SKM-1 (cell line): ENCODE data around the gene GAL3ST2.
"Not testable (repeated sequence)": the region's sequence is repeated elsewhere in the genome, so short reads cannot be mapped to it uniquely, and the experiment has no call there.

ENCODE experiments used
- DNase-seq: peaks from one replicate; lab custom pipeline; 2025; ENCODE audit not compliant: unreplicated experiment; lab: John Stamatoyannopoulos, UW

GAL3ST2 gene

DNA sequence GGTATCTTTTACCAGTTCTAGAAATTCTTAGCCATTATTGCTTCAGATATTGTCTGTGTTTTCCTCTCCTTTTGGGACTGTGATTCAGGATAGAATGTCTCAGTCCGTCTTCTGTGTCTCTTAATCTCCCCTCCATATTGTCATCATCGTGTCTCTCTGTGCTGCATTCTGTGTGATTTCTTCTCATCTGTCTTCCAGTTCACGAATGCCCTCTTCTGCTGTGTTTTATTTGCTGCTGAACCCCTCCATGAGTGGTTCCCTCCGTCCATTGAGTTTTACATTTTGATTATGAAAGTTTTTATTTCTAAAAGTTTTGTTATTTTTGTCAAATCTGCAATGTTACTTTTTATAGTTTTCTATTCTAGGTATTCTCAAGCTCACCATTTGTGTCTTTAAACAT lies 30.5 kb upstream of the GAL3ST2 start:
- DNase-seq = no peak

DNA sequence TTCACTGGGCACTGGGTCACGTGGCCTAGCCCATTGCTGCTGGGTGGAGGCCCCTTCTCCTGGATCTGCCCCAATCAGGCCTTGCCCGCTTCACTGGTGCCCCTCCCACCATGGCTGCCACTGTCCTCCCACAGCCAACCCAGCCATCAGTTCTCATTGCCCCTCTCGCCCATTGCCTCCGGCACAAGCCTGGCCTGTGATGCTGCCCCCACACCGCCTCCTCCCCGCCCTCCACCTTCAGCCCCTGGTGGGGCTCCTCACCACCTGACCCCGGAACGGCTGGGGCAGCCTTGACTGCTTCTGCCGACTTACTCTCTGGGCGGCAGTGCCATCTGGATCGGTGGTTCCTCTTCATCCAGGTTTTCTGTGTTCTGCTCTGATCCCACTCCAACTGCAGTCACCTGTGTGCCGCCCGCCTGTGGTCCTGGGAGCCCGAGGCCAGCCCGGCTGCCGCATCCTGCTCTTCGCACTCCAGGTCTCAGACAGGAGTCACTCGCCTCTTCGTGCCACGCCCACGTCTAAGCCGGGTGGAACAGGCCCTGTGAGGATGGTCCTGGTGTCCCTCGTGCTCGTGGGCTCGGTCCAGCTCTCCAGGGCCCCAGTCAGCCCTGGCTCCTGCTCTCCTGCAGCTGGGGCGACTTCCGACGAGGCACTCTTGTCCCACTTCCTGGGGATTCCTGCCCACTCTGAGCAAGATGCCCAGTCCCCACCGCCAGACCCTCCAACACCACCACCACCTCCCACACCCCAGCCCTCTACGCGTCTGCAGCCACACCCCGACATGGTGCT lies 28.0 kb upstream of the GAL3ST2 start:
- no peak for DNase-seq

DNA sequence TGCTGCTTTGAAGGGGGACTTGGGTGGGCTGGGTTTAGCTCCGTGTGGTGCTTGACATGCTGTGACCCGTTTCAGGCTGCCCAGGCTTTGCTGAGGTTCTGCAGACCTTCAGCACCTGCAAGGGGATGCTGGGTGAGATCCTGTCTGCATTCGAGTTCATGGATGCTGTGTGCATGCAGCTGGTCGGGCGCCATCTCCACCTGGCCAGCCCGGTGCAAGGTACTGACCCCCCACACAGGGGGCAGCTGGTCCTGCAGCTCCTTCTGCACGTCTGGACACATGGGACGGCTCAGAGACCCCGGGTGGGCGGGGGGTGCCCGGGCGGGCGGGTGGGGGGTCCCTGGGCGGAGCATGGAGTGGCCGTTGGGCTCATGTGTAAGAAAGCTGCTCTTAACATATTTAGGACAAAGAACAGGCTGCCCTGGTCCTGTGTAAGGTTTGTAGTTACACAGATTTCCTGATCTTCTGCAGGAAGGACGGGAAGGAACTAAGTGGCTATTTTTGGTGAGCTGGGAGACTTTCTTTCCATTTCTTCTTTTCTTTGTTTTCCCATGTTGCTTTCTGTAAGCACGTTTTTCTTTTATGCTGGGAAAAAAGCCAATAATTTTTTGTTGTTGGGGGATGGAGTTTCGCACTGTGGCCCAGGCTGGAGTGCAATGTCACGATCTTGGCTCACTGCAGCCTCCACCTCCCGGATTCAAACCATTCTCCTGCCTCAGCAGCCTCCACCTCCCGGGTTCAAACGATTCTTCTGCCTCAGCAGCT lies 26.4 kb upstream of the GAL3ST2 start:
- DNase-seq = no peak

DNA sequence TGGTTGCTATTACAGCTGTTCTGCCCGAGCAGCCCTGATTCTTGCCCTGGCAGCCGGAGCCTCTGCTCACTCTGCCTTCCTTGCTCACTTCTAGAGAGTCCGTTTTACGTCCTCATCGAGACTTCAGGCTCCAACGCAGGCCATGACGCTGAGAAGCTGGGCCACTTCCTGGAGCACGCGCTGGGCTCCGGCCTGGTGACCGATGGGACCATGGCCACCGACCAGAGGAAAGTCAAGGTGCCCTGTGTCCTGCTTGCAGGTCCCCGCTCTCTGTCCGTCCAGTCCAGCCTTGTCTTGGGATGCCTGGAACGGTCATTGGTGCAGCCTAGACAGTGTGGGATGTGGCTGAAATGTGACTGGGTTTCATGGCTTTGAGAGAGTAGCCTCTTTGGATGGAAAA lies 25.5 kb upstream of the GAL3ST2 start:
- no peak for DNase-seq

DNA sequence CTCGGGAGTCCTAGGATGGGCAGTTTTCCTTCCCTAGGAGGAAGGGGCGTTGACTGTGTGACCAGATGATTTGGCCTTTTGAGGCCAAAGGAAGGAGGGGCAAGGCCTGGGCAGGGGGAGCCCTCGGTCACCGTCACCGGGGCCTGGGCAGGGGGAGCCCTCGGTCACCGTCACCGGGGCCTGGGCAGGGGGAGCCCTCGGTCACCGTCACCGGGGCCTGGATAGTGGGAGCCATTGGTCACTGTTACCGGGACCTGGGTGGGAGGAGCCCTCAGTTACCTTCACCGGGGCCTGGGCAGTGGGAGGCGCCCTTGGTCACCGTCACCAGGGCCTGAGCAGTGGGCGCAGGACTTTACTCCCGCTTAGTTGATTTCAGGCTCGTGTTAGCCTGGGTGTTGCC lies 24.8 kb upstream of the GAL3ST2 start:
- no peak for DNase-seq

DNA sequence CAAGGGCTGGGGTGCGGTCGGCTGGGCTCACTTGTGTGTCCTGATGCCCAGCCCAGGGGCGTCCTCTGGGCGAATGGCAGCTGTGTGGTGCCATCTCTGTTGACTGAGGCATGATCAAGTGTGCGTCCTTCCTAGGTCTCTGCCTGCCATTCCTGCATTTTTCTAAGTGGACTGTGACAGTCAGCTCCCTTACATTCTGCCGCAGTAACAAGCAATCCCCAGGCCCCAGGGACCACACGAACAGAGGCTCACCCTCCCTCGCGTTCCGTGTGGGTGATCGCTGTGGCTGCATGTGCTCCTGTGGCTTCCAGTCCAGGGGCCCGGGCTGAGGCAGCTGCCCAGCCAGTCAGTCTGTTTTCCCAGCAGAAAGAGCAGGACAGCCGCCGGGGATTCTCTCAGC lies 24.4 kb upstream of the GAL3ST2 start:
- no peak for DNase-seq

DNA sequence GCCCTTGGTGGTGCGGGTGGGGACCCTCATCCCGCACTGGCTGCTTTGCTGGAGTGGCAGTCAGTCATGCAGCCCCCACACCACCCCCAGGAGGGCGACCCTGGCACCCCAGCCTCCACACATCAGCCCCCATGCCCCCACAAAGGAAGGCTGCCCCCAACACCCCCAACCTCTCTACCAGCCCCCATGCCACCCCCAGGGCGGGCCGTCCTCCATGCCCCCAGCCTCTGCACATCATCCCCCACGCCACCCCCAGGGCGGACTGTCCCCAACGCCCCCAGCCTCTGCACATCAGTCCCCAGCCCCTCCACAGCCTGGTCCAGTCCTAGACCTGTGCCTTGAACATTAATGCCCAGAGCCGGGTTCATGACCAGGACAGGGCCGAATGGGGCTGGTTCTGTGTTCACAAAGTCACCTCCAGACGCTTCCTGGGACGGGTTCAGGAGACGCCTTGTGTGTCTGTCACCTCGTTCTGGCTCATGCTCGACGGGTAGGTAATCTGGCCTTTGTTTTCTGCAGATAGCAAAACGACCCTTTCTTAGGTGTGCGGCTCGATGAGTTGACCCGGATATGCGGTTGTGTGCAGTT lies 23.8 kb upstream of the GAL3ST2 start:
- DNase-seq = no peak

DNA sequence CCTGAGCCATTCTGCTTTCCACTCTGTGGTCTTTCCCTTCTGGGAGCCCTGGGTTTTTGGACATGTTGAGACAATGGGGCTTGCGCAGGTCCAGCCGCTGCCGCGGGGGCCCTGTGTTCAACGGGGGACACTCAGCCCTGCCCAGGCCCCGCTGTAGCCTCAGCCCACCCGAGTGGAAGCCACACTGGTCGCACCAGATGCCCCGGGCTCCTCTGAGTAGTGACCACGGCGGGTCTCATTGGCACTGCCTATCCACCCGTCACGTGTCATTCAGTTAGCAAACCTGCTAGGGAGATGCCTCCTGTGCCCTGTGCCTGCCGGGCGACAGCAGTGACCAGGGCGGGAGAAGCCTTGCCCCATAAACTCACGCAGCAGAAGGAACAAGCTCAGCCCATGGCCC lies 23.1 kb upstream of the GAL3ST2 start:
- no peak for DNase-seq

DNA sequence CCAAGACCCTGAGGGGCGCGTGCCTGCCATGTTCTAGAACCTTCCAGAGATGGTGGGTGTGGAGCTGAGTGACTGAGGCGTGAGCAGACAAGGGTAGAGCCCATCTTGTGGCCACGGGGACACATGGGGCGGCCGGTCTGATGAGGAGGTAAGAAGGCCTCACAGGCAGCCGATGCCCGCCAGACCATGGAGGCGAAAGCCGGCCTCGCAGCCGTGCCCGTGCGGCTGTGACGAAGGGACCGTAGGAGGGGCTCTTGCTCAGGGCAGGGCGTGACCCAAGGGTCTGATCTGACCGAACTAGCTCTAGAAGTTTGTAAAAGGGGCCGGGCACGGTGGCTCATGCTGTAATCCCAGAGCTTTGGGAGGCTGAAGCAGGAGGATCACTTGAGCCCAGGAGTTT lies 22.6 kb upstream of the GAL3ST2 start:
- no peak for DNase-seq

DNA sequence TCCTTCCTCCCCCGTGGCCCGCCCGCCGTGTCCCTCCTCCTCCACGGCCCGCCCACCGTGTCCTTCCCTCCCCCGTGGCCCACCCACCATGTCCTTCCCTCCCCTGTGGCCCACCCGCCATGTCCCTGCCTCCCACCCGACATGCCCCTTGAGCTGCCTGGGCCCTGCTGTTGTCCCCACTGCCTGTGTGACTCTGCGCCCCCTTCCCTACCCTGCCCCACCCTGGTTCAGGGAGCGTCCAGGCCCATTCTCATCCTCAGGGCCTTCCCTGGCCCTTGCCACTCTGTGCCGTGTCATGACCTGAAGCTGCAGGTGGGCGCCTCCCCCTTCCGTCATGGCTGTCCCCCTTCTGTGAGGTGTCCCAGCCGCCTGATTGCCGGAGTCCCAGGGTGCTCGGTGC lies 21.5 kb upstream of the GAL3ST2 start:
- DNase-seq = no peak

DNA sequence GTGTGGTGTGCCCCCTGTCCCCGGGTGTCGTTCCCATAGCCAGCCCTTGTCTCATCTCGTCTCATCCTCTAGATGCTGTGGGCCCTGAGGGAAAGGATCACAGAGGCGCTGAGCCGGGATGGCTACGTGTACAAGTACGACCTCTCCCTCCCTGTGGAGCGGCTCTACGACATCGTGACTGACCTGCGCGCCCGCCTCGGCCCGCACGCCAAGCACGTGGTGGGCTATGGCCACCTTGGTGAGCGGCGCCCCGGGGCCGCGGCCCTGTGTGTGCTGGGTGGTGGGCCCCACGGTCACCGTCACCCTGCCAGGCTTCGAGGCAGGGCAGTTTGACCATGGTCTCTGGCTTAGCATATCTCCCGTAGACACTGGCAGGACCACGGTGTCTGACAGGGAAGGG lies 20.8 kb upstream of the GAL3ST2 start:
- no peak for DNase-seq

DNA sequence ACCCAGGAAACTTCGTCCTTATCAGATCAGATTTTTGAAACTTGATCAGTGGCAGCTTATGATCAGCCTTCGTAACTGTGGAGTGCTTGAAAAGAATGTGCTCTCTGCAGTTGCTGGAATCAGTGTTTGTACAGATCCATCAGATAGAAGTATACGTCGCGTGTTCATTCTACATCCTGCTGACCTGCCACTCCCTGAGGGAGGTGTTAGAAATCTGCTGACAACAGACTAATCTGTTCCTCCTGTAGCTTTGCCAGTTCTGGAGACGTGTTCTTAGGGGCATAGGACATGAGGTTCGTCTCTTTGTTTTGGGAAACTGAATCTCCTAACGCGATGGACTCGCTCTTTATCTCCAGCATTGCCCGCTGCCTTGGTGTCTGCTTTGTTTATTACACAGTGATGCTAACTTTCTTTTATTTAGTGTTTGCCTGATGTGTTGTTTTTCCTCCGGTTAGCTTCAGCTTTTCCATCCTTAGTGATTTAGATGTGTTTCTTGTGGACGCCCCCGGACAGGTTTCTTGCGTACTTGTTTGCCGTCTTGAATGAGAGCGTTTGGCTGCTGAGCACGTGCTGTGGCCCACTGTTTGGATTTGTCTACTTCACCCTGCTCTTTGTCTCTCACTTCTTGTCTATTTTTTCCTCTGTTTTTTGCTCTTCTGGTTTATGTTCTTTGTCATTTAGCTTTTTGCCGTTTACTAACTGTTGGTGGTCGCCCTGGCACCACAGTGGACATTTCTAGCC lies 17.4 kb upstream of the GAL3ST2 start:
- no peak for DNase-seq

DNA sequence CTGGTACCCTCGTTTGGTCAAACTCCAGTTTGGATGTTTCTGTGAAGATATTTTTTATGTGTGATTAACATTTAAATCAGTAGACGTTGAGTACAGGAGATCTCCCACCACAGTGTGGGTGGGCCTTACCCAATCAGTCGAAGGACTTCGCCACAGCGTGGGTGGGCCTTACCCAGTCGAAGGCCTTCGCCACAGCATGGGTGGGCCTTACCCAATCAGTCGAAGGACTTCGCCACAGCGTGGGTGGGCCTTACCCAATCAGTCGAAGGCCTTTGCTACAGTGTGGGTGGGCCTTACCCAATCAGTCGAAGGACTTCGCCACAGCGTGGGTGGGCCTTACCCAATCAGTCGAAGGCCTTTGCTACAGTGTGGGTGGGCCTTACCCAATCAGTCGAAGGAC lies 16.7 kb upstream of the GAL3ST2 start:
- DNase-seq = not testable (repeated sequence)

DNA sequence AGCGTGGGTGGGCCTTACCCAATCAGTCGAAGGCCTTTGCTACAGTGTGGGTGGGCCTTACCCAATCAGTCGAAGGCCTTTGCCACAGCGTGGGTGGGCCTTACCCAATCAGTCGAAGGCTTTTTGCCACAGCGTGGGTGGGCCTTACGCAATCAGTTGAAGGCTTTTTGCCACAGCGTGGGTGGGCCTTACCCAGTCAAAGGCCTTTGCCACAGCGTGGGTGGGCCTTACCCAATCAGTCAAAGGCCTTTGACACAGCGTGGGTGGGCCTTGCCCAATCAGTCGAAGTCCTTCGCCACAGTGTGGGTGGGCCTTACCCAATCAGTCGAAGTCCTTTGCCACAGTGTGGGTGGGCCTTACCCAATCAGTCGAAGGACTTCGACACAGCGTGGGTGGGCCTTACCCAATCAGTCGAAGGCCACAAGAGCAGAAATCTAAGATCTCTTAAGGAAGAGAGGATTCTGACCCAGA lies 16.3 kb upstream of the GAL3ST2 start:
- DNase-seq = no peak

DNA sequence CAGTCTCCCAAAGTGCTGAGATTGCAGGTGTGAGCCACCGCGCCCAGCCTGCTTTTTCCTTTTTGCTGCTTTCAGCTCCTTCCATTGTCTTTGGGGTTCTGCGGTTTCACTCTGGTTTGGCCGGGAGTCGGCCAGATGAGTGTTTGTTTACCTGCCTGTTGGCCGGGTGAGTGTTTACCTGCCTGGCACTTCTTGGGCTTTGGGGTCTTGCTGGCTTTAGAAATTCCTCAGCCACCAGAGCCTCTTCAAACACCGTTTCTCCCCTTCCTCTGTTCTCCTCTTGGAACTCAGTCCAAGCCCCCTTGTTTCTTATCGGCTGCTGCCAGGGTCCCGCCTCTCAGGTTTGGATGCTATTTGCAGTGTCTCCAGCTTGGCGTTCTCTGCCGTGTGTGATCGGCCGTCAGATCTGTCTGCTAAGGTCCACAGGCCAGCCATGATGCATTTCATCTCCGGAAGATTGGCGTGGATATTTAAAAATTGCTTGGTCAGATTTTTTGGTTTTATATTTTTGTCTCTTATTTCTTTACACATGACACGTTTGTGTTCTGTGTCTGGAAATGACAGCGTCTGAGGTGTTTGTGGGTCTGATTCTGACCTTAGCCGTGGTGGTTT lies 14.2 kb upstream of the GAL3ST2 start:
- DNase-seq = no peak

DNA sequence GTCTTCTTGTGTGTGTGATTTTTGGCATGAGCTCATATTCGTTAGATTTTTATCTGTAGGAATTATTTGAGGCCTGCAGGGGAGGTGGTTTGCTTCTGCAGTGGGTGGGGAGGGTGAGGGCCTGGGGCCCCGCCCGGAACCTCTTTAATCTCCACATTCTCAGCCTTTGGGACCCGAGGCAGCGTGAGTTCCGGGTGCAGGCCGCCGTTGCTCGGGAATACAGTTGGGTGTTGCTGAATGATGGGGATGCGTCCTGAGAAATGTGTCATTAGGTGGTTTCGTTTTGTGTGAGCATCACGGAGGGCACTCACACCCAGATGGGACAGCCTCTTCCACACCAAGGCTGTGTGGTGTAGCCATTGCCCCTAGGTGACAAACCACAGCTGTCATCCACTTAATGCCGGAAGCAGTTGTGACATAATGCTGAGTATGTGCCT lies 13.7 kb upstream of the GAL3ST2 start:
- no peak for DNase-seq

DNA sequence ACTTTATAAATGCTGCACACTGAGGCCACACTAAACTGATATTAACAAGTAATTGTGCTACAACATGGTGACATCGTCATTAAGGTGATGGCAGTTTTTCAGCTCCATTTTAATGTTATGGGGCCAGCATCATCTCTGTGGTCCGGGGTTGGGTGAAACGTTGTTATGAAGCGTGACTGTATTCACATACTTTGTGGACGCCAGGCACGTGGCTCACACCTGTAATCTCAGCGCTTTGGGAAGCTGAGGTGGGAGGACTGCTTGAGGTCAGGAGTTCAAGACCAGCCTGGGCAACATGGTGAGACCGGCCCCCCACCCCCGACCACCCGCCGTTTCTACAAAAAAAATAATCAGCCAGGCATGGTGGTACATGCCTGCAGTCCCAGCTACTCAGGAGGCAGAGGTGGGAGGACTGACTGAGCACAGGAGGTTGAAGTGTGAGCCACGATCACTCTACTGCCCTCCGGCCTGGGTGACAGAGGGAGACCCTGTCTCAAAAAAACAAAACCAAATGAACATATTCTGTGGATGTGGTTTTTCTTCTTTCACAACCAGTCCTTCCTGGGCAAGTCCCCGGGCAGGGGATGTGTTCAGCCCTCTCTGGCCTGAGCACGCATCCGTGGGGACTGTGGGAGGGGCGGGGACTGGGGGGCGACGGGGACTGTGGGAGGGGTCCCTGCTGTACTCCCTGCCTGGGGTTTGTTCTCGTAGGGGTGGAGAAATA lies 12.9 kb upstream of the GAL3ST2 start:
- DNase-seq = no peak

DNA sequence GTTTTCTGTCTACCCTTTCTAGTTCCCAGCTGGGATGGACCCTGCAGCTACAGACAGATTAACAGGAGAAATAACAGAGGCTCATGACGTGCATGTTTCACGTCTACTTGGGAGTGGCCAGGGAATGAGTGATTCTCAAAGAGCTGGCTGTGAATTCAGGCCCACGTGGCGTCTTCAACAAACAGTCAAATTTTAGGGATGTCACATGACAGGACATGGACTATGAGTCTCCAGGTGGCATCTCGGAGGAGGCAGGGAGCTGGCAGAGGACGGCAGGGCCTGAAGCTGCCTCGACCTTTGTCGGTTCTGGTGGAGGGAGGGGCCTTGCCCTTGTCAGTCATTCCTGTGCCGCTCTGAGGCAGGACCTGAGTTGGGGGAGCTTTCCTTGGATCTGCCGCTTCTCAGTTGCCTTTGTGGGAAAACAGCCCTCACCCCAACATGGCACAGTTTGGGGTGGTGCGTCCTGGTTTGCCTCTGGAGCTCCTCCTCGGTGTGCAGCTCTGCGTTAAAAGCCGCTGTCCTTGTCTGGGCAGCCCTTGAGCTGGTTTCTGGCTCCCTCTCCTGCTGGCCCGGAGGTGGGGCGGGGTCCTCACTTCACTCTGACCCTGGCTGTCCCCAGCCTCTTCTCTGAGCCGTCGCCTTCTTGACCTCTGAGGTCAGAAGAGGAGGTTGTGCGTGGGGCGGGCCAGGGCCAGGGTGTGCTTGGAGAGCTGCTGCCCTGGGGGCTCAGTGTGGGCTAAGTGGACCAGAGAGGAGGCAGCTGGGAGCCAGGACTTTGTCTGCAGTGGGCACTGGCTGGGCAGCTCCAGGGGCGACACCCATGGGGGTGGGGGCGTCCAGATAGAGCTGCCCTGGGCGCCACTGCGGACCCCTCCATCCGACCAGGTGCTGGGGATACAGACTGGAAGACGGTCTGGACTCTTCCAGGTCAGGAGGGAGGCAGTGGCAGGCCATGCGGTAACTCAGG lies 12.1 kb upstream of the GAL3ST2 start:
- no peak for DNase-seq
